ENCODE results near the gene MYO3A.

The MYO3A gene

DNA sequence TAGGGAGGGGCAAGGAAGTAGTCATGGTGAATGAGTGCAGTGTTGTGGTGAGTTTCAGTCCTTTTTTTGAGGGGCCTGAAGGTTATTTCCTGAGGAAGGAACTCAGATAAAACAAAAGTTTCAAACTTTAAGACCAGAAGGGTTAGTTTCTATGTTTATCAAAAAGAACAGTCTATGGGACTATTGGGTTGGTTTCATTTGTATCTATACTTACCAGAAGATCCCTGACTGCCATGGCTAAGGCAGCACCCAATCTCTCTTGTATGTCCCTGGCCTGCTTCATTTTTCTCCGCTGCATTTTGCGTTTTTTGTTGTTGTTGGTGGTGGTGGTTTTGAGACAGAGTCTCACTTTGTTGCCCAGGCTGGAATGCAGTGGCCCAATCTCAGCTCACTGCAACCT is 263.2 kb downstream of the MYO3A start:
- H3K27ac ChIP-seq = no peak overlapping the region
- TF ChIP-seq, protein P1, sequence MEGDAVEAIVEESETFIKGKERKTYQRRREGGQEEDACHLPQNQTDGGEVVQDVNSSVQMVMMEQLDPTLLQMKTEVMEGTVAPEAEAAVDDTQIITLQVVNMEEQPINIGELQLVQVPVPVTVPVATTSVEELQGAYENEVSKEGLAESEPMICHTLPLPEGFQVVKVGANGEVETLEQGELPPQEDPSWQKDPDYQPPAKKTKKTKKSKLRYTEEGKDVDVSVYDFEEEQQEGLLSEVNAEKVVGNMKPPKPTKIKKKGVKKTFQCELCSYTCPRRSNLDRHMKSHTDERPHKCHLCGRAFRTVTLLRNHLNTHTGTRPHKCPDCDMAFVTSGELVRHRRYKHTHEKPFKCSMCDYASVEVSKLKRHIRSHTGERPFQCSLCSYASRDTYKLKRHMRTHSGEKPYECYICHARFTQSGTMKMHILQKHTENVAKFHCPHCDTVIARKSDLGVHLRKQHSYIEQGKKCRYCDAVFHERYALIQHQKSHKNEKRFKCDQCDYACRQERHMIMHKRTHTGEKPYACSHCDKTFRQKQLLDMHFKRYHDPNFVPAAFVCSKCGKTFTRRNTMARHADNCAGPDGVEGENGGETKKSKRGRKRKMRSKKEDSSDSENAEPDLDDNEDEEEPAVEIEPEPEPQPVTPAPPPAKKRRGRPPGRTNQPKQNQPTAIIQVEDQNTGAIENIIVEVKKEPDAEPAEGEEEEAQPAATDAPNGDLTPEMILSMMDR (conservative IDR thresholded peaks at IDR 0.05) = no peak

DNA sequence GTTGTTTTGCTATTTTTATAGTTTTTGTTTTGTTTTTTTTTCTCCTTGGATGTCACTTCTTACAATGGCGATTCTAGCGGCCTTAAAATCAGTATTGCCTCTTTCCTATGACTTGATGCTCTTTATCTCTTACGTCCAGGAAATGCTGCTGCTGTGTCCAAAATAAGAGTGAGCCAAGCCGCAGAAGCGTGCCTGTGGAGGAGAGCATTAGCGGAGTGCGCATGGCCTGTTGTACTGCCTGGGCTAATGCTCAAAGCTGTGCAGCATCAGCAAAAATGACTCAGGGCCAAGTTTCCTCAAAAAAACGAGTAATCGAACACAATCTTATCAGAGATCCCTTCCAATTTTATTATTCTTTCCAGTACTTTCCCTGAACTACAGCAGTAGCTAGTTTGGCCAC is 264.1 kb downstream of the MYO3A start:
- TF ChIP-seq, protein P1 (conservative IDR thresholded peaks at IDR 0.05) = no peak
- no peak overlapping the region for H3K27ac ChIP-seq

DNA sequence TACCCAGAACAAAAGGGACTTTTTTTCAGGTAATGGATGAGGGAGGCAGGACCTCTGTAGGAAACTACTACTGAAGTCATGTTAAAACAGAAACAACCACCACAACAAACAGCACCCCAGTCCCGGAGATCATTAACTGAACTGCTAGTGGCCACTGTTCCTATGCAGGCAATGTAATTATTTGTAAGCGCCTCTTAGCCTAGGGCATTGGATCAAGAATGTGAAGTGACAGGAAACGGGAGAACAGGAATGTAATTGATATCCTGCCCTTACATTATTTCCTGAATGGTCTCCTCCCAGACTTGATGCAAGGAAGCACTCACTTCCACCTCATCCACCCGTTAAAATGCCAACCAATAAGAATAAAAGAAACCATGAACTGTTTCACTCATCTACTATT is 265.8 kb downstream of the MYO3A start:
- TF ChIP-seq, protein P1 (conservative IDR thresholded peaks at IDR 0.05) = no peak

DNA sequence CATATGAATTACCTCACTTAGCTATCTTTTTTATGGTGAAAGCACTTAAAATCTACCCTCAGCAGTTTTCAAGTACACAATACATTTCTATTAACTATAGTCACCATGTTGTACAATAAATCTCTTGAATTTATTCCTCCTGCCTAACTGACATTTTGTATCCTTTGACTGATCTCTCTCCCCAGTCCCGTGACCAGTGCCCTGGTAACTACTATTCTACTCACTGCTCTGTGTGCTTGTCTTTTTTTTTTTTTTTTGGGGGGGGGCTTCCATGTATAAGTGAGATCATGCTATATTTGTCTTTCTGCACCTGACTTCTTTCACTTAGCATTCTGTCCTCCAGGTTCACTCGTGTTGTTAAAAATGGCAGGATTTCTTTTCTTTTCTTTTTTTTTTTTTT is 271.2 kb downstream of the MYO3A start:
- TF ChIP-seq, protein P1 (conservative IDR thresholded peaks at IDR 0.05) = no peak
- no peak overlapping the region for H3K27ac ChIP-seq

More for the DNA sequence above, 265.8 kb downstream of the MYO3A start:
- no peak overlapping the region for H3K27ac ChIP-seq

DNA sequence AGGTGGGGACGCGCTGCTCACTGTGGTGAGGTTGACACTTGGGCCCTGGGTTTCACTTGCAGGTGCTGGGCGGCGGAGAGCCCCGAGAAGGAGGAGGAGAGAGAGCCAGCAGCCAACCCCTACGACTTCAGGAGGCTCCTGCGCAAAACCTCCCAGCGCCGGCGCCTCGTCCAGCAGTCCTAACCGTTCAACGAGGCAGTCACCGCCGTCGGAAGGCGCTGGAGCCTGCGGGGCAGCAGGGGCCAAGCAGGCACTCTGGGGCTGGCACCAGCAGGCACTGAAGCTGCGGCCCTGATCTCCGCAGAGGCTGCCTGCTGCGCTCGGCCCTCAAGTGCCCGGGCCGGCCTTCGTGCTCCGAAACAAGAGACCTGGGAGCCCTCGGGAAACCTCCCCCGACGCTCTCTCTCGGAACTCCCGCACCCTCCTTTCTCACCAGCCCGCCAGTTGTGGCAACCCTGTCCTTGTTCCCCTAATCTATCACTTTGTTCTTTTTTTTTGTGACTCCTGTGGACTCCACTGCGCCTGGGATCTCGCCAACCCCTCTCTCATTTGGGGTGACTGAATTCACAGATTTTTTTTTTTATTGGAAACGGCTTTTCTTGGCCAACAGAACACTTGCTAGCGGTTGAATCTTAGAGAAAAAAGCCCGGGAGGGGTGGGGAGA is 277.9 kb downstream of the MYO3A start:
- no peak overlapping the region for H3K27ac ChIP-seq
- TF ChIP-seq, protein P1 (conservative IDR thresholded peaks at IDR 0.05) = no peak

DNA sequence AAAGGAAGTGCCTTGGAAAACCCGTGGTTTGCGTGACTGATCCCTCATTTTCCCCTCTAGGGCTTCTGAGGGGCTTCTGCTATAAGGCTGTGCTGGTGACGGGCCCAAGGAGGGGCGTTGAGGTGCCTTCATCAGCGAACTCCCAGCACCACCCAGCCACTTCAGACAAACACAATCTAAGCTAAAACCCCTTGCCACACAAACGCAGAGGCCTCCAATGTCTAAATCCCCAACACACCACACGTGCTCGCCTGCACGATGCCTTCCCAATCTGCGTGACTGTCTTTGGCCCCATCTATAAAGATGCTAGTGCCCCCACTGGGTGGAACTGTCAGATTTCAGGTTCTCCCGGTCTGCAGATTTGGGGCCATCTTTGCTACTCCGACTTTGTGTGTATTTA is 278.5 kb downstream of the MYO3A start:
- TF ChIP-seq, protein P1 (conservative IDR thresholded peaks at IDR 0.05) = no peak

DNA sequence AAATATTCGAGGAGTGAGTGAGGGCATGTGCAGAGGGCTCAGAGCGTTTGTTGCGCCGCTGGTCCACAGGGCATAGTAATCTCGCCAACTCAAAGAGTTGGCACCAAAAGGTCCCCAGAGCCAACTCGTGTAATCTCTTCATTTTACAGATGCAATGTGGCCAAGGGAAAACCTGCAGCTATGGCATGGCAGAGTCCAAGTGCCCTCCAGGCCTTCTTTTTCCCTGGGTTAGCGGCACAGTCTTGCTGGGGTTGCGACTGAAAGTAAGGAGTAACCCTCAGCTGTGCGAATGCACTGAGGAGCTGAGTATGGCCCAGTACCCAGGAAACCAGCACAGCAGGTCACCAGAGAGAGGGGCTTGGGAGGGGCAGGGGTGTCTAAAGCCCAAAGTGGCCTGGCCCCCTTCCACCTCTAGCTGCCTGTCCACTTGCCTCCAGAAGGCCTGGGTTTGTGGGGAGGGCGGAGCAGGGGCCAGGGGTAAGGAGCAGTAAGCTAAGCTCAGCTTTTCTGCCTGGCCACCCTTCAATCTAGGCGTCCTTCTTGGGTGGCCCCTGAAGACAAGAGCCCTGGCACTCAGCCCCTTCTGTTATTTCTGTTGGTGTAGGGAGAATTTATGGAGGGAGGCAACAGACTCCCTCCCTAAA is 279.2 kb downstream of the MYO3A start:
- H3K27ac ChIP-seq = no peak overlapping the region
- TF ChIP-seq, protein P1 (conservative IDR thresholded peaks at IDR 0.05) = no peak

More for the DNA sequence above, 278.5 kb downstream of the MYO3A start:
- no peak overlapping the region for H3K27ac ChIP-seq

Data from VCaP (cell line).